ENCODE data around the gene BTRC. TPM values are rescaled to one million over a fixed set of nuclear protein-coding genes. Genes with fewer than 3 reads are reported as not detected.

BTRC gene
- total RNA-seq, 1 donor: 12.6 TPM

DNA sequence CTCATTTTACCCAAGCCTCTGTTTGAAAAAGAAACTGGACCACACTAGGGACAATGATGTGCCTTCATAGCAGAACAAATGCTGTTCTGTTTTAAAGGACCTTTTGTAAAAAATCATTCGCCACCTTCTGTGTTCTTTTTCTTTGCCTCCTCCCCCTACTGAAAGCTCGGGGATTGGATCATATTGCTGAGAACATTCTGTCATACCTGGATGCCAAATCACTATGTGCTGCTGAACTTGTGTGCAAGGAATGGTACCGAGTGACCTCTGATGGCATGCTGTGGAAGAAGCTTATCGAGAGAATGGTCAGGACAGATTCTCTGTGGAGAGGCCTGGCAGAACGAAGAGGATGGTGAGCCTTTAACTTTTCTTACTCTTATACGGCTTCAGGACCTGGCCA is 171.9 kb downstream of the BTRC start:
- DNase-seq (ENCODE audit: low read depth): no peak
- TF ChIP-seq, protein P1, sequence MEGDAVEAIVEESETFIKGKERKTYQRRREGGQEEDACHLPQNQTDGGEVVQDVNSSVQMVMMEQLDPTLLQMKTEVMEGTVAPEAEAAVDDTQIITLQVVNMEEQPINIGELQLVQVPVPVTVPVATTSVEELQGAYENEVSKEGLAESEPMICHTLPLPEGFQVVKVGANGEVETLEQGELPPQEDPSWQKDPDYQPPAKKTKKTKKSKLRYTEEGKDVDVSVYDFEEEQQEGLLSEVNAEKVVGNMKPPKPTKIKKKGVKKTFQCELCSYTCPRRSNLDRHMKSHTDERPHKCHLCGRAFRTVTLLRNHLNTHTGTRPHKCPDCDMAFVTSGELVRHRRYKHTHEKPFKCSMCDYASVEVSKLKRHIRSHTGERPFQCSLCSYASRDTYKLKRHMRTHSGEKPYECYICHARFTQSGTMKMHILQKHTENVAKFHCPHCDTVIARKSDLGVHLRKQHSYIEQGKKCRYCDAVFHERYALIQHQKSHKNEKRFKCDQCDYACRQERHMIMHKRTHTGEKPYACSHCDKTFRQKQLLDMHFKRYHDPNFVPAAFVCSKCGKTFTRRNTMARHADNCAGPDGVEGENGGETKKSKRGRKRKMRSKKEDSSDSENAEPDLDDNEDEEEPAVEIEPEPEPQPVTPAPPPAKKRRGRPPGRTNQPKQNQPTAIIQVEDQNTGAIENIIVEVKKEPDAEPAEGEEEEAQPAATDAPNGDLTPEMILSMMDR (IDR thresholded peaks at IDR 0.05; ENCODE audit: insufficient read depth, low read length): no peak
- H3K4me3 ChIP-seq (ENCODE audit: low read depth, low read length): no peak overlapping the region

DNA sequence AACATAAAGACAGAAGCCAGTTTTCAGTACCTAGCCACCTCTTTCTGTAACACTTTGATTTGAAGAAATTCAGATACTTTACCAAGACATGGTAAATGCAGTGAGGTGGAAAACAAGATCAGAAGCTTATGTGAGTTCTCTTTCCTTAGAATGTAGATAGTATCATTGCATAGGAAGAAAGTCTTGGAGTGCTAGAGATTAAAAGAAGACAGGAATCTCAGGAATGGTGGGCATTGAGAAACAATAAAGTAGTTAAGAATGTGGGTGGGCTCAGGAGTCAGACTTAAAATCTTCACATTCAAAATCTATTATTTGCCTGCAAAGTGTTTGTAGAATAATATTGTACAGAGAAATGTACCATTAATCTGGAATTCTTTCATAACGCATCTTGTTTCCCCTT is 175.2 kb downstream of the BTRC start:
- TF ChIP-seq, protein P1 (IDR thresholded peaks at IDR 0.05; ENCODE audit: insufficient read depth, low read length): no peak
- peak; percentile 11 for DNase-seq (ENCODE audit: low read depth)
- H3K4me3 ChIP-seq (ENCODE audit: low read depth, low read length): no peak overlapping the region

DNA sequence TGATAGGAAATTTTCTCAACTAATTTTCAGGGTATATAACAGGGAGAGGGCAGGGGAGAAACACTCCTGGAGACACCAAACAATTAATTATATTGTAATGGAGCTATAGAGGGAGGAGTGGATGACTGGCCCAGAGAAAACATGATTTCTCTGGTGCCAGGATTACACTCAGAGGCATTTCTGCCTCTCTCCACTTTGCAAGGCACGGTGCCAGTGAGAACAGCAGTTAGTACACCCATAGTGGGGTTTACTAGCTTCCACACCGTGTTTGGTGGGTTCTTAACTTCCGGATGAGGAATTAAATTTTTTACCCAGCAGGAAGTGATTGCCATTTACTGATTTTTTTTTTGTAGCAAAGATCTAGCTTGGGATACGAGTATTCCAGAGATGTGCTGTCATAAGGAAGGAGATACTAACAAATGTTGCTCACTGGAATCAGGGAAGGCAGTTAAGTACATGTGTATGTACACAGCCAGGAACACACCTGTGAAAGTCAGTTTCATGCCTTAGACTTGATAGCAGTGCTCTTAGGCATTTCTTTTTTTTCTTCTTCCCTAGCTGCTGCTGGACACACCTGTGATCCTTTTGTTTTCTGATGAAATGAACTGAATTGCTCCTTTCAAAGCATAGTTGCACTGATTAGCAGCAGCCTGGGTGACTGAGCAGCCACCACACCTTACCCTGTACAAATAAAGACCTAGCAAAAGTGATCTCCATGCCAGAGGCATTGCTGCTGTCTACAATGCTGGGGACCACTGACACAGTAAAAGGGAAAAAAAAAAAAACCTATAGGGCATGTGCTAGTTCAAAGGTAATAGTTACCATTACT is 176.0 kb downstream of the BTRC start:
- no peak for DNase-seq (ENCODE audit: low read depth)
- TF ChIP-seq, protein P1 (IDR thresholded peaks at IDR 0.05; ENCODE audit: insufficient read depth, low read length): no peak
- no peak overlapping the region for H3K4me3 ChIP-seq (ENCODE audit: low read depth, low read length)

DNA sequence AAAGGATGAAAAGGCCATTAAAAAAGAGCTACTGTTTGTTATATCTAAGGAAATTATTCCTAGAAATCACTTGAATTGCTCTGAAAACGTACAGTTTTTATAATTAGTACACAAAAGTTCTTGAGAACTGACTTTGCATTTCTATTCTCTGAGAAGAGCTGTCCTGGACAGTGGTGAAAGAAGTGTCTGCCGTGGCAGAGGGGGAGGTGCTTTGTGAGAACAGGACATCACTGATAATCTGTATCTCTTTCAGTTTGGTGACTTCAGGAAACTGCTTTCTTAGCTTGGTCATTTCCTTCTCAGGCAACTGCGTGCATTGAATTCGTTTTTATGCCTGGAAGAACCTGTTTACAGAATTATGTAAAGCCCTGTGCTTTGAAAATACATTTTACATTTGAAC is 182.0 kb downstream of the BTRC start:
- DNase-seq (ENCODE audit: low read depth): no peak
- TF ChIP-seq, protein P1 (IDR thresholded peaks at IDR 0.05; ENCODE audit: insufficient read depth, low read length): no peak
- H3K4me3 ChIP-seq (ENCODE audit: low read depth, low read length): no peak overlapping the region

DNA sequence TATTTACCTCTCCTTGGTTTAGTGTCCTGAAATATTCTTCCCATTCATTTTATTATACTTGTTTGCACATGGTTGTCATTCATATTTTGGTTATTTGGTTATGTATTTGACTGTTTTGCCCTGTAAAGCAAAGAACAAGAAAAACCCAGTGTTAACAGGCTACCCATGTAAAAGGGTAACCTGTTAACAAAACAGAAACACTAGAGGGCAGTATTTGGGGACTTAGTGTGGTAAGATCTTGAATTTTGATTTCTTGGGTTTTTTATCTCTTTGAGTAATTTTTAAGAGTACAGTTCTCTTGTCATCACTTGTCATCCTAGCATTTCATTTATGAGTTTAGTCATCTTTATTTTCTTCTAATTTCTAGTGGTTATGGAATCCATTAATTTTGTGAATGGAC is 182.8 kb downstream of the BTRC start:
- TF ChIP-seq, protein P1 (IDR thresholded peaks at IDR 0.05; ENCODE audit: insufficient read depth, low read length): peak; percentile 62
- H3K4me3 ChIP-seq (ENCODE audit: low read depth, low read length): no peak overlapping the region
- peak; percentile 62 for DNase-seq (ENCODE audit: low read depth)

DNA sequence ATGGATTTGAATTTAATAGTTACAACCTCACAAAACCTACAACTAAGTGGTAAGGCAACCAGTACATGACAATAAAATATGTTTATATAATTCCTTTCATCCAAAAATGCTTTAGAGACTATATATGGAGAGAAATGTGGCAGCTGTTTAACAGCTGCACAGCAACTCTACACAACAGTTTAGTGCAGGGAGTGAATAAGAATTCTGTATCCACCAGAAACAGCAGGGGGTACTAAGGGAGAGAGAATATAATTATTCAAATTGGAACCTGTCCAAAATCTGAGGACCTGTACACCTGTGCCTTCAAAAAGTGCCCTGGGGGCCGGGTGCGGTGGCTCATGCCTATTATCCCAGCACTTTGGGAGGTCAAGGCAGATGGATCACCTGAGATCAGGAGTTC is 184.5 kb downstream of the BTRC start:
- no peak overlapping the region for H3K4me3 ChIP-seq (ENCODE audit: low read depth, low read length)
- TF ChIP-seq, protein P1 (IDR thresholded peaks at IDR 0.05; ENCODE audit: insufficient read depth, low read length): no peak
- DNase-seq (ENCODE audit: low read depth): no peak
